ENCODE measurements around the gene COL13A1. TPM values are rescaled to one million over a fixed set of nuclear protein-coding genes. Genes with fewer than 3 reads are reported as not detected.

The COL13A1 gene
- total RNA-seq, 2 experiments from 2014 or later, result not detected

DNA sequence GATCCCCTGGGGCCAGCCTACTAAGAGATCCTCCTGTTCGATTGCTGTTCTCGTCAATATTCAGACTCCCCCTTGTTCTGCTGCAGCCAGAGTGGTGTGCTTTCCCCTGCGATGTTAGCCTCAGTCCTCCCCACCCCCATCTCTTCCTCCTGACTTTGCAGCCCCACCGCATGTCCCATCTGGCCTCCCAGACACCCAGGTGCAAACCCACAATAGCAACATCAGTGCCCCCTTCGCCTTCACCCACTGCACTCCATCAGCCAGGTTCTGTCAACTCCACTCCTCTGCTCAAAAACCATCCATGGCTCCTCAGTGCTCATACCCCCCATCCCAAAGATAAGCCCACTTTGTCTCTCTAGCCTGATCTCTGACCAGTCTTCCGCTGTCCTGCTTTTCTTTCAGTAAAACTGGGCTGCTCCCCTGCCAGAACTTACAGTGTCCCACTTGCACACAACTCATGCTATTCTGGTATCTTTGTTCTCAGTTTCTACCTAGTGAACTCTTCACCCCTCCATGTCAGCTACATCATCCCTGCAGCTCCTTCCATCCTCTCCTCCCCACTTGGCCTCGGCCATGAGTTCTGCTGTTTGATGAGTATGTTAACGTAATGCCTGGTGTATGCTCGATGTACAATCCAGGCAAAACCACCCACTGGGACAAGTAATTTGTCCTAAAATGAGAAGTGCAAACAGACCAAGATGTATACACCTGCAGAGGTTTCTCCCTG is 26.6 kb downstream of the COL13A1 start:
- Mint-ChIP-seq H3K27ac (no peak overlapping the region), H3K4me1 (ENCODE audit: low read depth) (no peaks in the 10 kb centered on the region), H3K9me3 (no peaks in the 10 kb centered on the region), H3K36me3 (no peaks in the 10 kb centered on the region), H3K4me3 (no peak overlapping the region), H3K27me3 (peaks cover 18% of the 10 kb centered on the region)
- CTCF ChIA-PET, result no interaction called here
- no peak for DNase-seq
- POLR2A ChIA-PET, result no interaction called here
- intact Hi-C loops (cut with micrococcal nuclease), result no loop called here

DNA sequence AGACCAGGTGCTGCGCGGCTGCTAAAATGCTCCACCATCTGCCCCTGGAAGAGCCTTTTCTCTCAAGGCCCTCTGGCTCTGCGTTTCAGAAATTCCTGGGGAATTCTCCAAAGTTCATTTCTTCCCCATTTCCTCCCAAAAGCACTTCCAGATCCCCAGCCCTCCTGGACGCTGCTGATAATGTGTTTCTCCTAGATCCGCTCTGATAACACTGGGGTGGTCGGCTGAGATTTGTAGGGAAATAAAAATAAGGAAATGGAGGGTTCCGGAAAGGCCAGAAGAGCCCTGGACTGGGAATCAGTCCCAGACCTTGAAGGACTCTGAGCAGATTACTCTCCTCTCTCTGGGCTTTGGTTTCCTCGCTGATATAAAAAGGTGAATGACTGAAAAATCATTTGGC is 28.1 kb downstream of the COL13A1 start:
- POLR2A ChIA-PET, result no interaction called here
- intact Hi-C loops (cut with micrococcal nuclease), result no loop called here
- Mint-ChIP-seq H3K9me3 (no peaks in the 10 kb centered on the region), H3K4me3 (no peak overlapping the region), H3K27me3 (peaks cover 22% of the 10 kb centered on the region), H3K27ac (no peak overlapping the region), H3K4me1 (ENCODE audit: low read depth) (no peaks in the 10 kb centered on the region), H3K36me3 (no peaks in the 10 kb centered on the region)
- no peak for DNase-seq
- CTCF ChIA-PET, result no interaction called here

DNA sequence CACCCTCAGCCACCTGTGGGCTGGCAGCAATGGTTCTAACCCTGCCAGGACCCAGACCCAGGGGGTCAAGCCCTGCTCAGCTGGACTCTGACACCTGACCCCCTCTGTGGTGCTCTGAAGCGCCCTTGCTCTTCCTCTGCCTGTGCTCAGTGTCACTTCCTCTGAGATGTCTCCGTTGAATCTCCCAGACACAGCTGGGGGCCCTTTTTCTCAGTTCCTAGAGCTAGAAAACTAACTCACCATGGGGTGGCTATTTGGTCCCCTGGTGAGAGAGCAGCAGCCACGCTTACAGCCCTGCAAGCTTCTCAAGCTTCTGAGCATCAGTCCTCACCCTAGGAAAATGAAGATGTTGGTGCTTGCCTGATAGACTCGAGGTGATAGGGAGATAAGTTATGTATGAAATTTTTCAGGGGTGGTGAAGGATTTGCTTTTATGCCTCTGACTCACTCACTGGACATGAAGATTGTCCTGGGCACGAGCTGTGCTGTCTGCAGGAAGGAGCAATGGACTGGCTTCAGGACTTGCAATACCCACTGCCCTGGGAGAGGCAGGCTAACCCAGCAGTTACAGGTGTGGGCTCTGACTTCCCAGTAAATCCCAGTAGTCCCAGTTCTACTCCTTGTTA is 29.6 kb downstream of the COL13A1 start:
- Mint-ChIP-seq H3K27me3 (peaks cover 25% of the 10 kb centered on the region), H3K4me1 (ENCODE audit: low read depth) (no peaks in the 10 kb centered on the region), H3K27ac (no peak overlapping the region), H3K9me3 (no peaks in the 10 kb centered on the region), H3K4me3 (no peak overlapping the region), H3K36me3 (no peaks in the 10 kb centered on the region)
- CTCF ChIA-PET, result no interaction called here
- intact Hi-C loops (cut with micrococcal nuclease), result no loop called here
- POLR2A ChIA-PET, result no interaction called here
- DNase-seq, result no peak

DNA sequence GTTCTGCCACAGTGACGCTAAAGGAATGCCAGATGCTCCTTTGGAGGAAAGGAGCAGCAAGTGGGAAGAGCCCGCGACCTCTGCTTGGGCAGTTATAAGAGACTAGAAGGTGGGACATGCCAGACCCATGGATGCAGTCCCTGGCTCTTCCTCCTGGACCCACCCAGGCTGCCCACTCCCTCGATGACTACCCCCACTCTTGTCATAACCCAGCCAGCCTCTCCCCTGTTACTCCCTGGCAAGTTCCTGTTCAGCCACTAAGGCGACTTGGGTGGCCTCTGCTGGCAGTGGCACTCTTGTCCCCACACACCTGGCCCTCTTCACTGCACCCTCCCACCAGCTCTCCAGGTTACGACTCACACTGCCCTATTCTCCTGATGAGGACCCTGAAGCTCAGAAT is 33.5 kb downstream of the COL13A1 start:
- H3K4me1 Mint-ChIP-seq (ENCODE audit: low read depth), result no peaks in the 10 kb centered on the region
- peaks cover 10% of the 10 kb centered on the region for H3K27me3 Mint-ChIP-seq
- intact Hi-C loops (cut with micrococcal nuclease), result no loop called here
- no peak for DNase-seq
- CTCF ChIA-PET, result no interaction called here
- H3K4me3 Mint-ChIP-seq, result no peak overlapping the region
- no peaks in the 10 kb centered on the region for H3K36me3 Mint-ChIP-seq
- H3K27ac Mint-ChIP-seq, result no peak overlapping the region
- H3K9me3 Mint-ChIP-seq, result no peaks in the 10 kb centered on the region
- POLR2A ChIA-PET, result no interaction called here

DNA sequence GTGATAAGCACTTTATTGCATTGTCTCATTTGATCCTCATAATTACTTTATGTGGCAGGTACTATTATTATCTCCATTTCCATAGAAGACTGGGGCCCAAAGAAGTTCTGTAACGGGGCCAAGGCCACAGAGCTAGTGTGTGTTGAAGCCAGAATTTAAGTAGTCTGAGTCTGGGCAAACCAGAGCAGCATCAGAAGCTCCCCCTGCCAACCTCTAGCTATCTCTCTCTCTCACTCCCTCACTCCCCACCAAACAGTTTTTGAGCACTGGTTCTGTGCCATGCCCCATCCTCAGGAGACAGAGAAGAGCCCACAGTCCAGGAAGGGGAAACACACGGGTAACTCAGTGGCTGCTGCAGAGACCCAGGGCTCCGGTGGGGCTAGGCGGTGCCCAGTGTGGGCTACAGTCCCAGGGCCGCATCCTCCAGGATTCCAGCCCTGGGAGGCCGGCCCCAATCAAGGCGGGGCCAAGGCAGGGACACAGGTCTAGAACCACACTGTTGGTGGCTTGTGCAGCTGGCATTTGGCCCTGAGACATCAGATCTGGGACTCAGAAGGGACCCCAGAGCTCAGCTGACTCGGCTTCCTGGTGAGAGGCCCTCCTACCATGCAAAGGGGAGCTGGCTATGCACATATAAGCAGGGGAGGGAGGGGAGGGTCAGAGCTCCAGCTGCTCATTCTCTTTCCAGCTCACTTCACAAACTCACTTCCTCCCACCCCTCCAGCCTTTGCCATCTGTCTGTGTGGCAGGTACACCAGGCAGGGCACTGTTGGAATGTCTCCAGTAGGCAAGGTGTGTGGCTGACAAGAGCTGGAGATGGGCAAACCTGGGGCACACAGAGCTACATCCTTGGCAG is 34.4 kb downstream of the COL13A1 start:
- Mint-ChIP-seq H3K4me3 (no peak overlapping the region), H3K9me3 (no peaks in the 10 kb centered on the region), H3K4me1 (ENCODE audit: low read depth) (no peaks in the 10 kb centered on the region), H3K36me3 (no peaks in the 10 kb centered on the region), H3K27ac (no peak overlapping the region), H3K27me3 (peaks cover 10% of the 10 kb centered on the region)
- DNase-seq, result no peak
- intact Hi-C loops (cut with micrococcal nuclease), result no loop called here
- ChIA-PET POLR2A (no interaction called here), CTCF (no interaction called here)

DNA sequence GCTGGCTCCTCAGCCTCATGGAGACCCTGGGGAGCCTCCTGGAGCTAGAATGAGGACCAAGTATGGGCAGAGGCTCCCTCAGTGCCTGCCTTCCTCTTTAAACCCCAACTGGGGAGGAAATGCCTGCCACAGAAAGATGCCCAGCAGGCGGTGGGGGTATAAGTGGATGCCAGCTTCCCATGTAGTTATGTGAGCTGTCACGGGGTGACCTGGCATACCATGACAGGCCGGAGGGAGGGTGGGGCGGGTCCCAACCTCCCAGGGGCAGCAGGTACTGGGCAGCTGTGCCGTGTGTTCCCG is 35.0 kb downstream of the COL13A1 start:
- Mint-ChIP-seq H3K4me3 (no peak overlapping the region), H3K9me3 (no peaks in the 10 kb centered on the region), H3K36me3 (no peaks in the 10 kb centered on the region), H3K4me1 (ENCODE audit: low read depth) (no peaks in the 10 kb centered on the region), H3K27ac (no peak overlapping the region), H3K27me3 (peaks cover 10% of the 10 kb centered on the region)
- ChIA-PET CTCF (no interaction called here), POLR2A (no interaction called here)
- intact Hi-C loops (cut with micrococcal nuclease), result no loop called here
- DNase-seq, result no peak

DNA sequence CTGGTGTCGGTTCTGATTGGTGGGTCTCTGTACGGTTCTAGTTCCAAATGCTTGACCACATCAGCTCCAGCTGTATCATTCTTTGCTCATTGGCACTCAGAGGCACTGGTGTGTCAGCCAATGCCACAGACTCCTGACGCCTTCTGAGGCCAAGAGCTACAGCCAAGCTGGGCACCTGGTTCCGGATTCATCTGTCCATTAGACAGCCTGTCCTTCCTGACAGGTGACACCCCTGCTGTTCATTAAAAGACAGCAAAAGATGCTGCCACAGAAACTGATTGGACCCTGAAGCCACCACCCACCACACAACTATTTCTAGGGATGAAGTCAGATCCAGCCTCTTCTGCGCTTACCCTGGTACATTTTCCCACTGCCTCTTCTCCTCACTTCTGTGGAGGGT is 35.6 kb downstream of the COL13A1 start:
- DNase-seq, result no peak
- Mint-ChIP-seq H3K27ac (no peak overlapping the region), H3K27me3 (peaks cover 10% of the 10 kb centered on the region), H3K4me3 (no peak overlapping the region), H3K9me3 (no peaks in the 10 kb centered on the region), H3K4me1 (ENCODE audit: low read depth) (peaks cover 2% of the 10 kb centered on the region), H3K36me3 (no peaks in the 10 kb centered on the region)
- POLR2A ChIA-PET, result no interaction called here
- CTCF ChIA-PET, result interaction anchor here (1.6 kb wide), 1 partner anchor 78 kb away, joined by 3 read pairs; no protein-coding TSS in a partner anchor
- intact Hi-C loops (cut with micrococcal nuclease), result no loop called here

DNA sequence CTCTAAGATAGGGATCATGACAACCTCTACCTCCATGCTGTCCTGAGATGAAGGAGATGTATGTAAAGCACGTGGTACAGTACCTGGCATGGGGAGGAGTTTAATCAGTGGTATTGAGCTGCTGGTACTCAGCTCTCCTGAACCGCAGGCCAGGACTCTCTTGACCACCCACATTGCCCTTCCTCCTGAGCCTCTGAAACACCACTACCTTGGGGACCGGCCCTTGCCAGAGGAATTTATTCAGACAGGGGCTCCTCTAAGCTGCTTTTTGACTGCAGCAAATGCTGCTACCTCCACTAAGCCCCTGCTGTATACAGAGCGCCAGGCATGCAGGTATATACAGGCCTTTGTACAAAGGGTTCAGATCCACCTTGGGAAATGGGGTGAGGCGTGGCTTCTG is 36.7 kb downstream of the COL13A1 start:
- no peaks in the 10 kb centered on the region for H3K9me3 Mint-ChIP-seq
- peaks cover 10% of the 10 kb centered on the region for H3K27me3 Mint-ChIP-seq
- POLR2A ChIA-PET, result no interaction called here
- peaks cover 4% of the 10 kb centered on the region for H3K4me1 Mint-ChIP-seq (ENCODE audit: low read depth)
- CTCF ChIA-PET, result interaction anchor here (1.6 kb wide), 1 partner anchor 77 kb away, joined by 3 read pairs; no protein-coding TSS in a partner anchor
- intact Hi-C loops (cut with micrococcal nuclease), result no loop called here
- no peak overlapping the region for H3K27ac Mint-ChIP-seq
- H3K4me3 Mint-ChIP-seq, result no peak overlapping the region
- no peak for DNase-seq
- no peaks in the 10 kb centered on the region for H3K36me3 Mint-ChIP-seq

DNA sequence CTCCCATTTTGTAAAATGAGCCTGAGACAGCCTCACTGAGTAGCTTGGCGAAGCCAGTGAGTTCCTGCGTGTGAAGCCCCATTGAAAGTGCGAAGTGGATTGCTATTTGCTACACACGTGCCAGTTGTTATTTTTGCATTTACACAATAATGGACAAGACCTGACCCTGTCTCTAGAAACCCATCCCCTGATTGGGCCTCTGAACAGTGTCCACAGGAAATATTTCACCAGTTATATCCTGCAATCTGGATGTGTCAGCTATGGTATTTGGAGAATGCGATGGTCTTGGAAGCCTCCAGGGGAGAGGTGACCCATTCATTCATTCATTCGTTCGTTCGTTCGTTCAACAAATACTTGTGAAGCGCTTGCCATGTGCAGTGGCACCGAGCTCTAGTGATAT is 37.1 kb downstream of the COL13A1 start:
- DNase-seq, result no peak
- CTCF ChIA-PET, result interaction anchor here (1.0 to 1.6 kb wide), 2 partner anchors 76 kb away, joined by 3 to 4 read pairs; no protein-coding TSS in a partner anchor
- intact Hi-C loops (cut with micrococcal nuclease), result no loop called here
- POLR2A ChIA-PET, result no interaction called here
- Mint-ChIP-seq H3K4me3 (no peak overlapping the region), H3K4me1 (ENCODE audit: low read depth) (peaks cover 4% of the 10 kb centered on the region), H3K27ac (no peak overlapping the region), H3K27me3 (peaks cover 12% of the 10 kb centered on the region), H3K9me3 (no peaks in the 10 kb centered on the region), H3K36me3 (no peaks in the 10 kb centered on the region)

DNA sequence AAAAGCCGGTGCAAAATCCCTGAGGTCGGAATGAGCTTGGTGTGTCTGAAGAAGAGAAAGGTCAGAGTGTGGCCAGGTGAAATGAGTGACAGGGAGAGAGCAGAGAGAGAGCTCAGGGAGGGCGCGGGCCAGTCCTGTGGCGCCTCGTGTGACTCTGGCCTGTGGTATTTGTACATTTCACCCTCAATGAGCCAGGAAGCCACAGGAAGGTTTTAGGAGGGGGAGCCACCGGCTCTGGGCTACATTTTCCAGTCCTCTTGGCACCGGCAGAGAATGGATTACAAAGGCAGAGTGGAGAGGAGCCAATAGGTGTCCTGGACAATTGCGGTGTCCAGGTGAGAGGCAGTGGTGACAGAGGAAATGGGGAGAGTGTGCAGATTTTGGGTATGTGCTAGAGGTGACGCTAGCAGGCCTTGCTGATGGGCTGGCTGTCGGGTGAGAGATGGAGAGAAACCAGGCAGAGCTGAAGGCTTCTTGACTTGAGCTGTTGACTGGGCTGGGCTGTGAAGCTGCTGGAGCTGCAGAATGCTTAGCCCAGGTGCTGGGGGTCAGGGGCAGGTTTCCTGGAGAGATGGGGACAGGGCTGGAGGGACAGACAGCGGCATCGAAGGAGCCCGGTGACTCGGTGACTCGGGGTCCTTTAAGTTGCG is 38.1 kb downstream of the COL13A1 start:
- intact Hi-C loops (cut with micrococcal nuclease), result no loop called here
- DNase-seq, result no peak
- Mint-ChIP-seq H3K27me3 (peaks cover 4% of the 10 kb centered on the region), H3K36me3 (no peaks in the 10 kb centered on the region), H3K27ac (no peak overlapping the region), H3K4me1 (ENCODE audit: low read depth) (peaks cover 4% of the 10 kb centered on the region), H3K4me3 (no peak overlapping the region), H3K9me3 (no peaks in the 10 kb centered on the region)
- ChIA-PET CTCF (interaction anchor here (1.0 kb wide), 1 partner anchor 75 kb away, joined by 4 read pairs; no protein-coding TSS in a partner anchor), POLR2A (no interaction called here)

DNA sequence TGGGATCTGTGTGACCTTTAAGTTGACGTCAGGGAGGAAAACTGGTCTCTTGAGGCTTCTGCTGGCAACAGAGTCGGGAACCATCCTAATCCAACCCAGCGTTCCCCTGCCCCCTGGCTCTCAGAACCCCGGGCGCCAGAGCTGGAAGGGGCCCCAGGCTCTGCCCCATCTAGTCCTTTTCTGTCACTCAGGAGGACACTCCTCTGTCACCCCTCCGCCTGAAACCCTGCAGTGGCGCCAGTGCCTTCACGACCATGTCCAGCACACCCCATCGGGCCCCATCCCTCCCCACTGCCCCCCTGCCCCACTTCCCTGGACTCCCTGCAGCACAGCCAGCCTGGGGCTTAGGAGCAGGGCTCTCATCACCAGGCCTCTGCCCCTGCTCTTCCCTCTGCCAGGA is 39.1 kb downstream of the COL13A1 start:
- Mint-ChIP-seq H3K4me3 (no peak overlapping the region), H3K27ac (no peak overlapping the region), H3K27me3 (peaks cover 2% of the 10 kb centered on the region), H3K36me3 (no peaks in the 10 kb centered on the region), H3K4me1 (ENCODE audit: low read depth) (peaks cover 4% of the 10 kb centered on the region), H3K9me3 (no peaks in the 10 kb centered on the region)
- no peak for DNase-seq
- intact Hi-C loops (cut with micrococcal nuclease), result no loop called here
- ChIA-PET CTCF (no interaction called here), POLR2A (no interaction called here)

DNA sequence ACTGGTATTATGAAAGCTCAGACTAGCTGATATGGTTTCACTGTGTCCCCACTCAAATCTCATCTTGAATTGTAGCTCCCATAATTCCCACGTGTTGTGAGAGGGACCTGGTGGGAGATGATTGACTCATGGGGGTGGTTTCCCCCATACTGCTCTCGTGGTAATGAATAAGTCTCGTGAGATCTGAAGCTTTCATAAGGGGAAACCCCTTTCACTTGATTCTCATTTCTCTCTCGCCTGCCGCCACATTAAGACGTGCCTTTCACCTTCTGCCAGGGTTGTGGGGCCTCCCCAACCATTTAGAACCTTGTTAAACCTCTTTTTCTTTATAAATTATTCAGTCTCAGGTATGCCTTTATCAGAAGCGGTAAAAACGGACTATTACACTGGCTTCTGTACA is 40.3 kb downstream of the COL13A1 start:
- peaks cover 4% of the 10 kb centered on the region for H3K4me1 Mint-ChIP-seq (ENCODE audit: low read depth)
- H3K36me3 Mint-ChIP-seq, result no peaks in the 10 kb centered on the region
- H3K27me3 Mint-ChIP-seq, result peaks cover 11% of the 10 kb centered on the region
- no peaks in the 10 kb centered on the region for H3K9me3 Mint-ChIP-seq
- intact Hi-C loops (cut with micrococcal nuclease), result no loop called here
- no peak overlapping the region for H3K27ac Mint-ChIP-seq
- POLR2A ChIA-PET, result no interaction called here
- peak; percentile 38 for DNase-seq
- H3K4me3 Mint-ChIP-seq, result no peak overlapping the region
- CTCF ChIA-PET, result no interaction called here

All from activated CD4-positive, alpha-beta memory T cell treated with anti-CD3 and anti-CD28 coated beads for 36 hours (primary cell).